Muscle layer of duodenum (tissue), 2 donors: Measurements from ENCODE around the gene VIM.

Experiments used
- H3K27ac ChIP-seq: one replicate; pipeline ENCODE4 v1.7.0; 2013; ENCODE audit warnings: mild to moderate bottlenecking, low read length
- H3K27me3 ChIP-seq: one replicate; pipeline ENCODE4 v1.7.0; 2013; ENCODE audit warnings: low read depth, mild to moderate bottlenecking, control low read depth, low read length
- H3K36me3 ChIP-seq, 2 donors: one replicate each; pipeline ENCODE4 v1.7.0; 2013; ENCODE audit warnings: low read length in 2 of 2, control low read depth in 1 of 2, mild to moderate bottlenecking in 1 of 2; ENCODE audit not compliant: insufficient read depth in 2 of 2, control insufficient read depth in 1 of 2
- H3K4me1 ChIP-seq, 2 donors: one replicate each; pipeline ENCODE4 v1.7.0; 2013; ENCODE audit warnings: low read length in 2 of 2, mild to moderate bottlenecking in 2 of 2, control low read depth in 1 of 2, moderate library complexity in 1 of 2; ENCODE audit not compliant: insufficient read depth in 2 of 2, control insufficient read depth in 1 of 2
- H3K4me3 ChIP-seq, 2 donors: one replicate each; pipeline ENCODE4 v1.7.0; 2013; ENCODE audit warnings: low read length in 2 of 2, low read depth in 1 of 2, mild to moderate bottlenecking in 1 of 2
- H3K9me3 ChIP-seq, 2 donors: one replicate each; pipeline ENCODE4 v1.7.0; 2013; ENCODE audit warnings: low read length in 2 of 2, control low read depth in 1 of 2, mild to moderate bottlenecking in 1 of 2; ENCODE audit not compliant: control insufficient read depth in 1 of 2
- donor health status: healthy.

The VIM gene

GRCh38 chr10:17222329-17222728 lies 5.7 kb upstream of the VIM start:
- Histone ChIP-seq H3K9me3 (no peaks in the 10 kb centered on the region), H3K27ac (no peak overlapping the region), H3K27me3 (no peaks in the 10 kb centered on the region), H3K36me3 (peaks cover 0 to 4% of the 10 kb centered on the region in 2 donors), H3K4me1 (peaks cover 6 to 7% of the 10 kb centered on the region in 2 donors), H3K4me3 (no peak overlapping the region)

- Histone ChIP-seq H3K36me3 (peaks cover 0 to 24% of the 10 kb centered on the region in 2 donors), H3K27ac (no peak overlapping the region), H3K4me1 (peaks cover 6 to 7% of the 10 kb centered on the region in 2 donors), H3K4me3 (no peak overlapping the region), H3K27me3 (no peaks in the 10 kb centered on the region), H3K9me3 (no peaks in the 10 kb centered on the region)
These were observed 2.2 kb upstream of the VIM start for GRCh38 chr10:17225808-17226207.

- Histone ChIP-seq H3K36me3 (peaks cover 11 to 31% of the 10 kb centered on the region in 2 donors), H3K4me3 (peak overlapping the region; percentile 66 to 98), H3K27ac (peak overlapping the region; percentile 95), H3K9me3 (no peaks in the 10 kb centered on the region), H3K4me1 (peaks cover 6 to 10% of the 10 kb centered on the region in 2 donors), H3K27me3 (no peaks in the 10 kb centered on the region)
These were observed 1.1 kb upstream of the VIM start for GRCh38 chr10:17226891-17227303.

DNA sequence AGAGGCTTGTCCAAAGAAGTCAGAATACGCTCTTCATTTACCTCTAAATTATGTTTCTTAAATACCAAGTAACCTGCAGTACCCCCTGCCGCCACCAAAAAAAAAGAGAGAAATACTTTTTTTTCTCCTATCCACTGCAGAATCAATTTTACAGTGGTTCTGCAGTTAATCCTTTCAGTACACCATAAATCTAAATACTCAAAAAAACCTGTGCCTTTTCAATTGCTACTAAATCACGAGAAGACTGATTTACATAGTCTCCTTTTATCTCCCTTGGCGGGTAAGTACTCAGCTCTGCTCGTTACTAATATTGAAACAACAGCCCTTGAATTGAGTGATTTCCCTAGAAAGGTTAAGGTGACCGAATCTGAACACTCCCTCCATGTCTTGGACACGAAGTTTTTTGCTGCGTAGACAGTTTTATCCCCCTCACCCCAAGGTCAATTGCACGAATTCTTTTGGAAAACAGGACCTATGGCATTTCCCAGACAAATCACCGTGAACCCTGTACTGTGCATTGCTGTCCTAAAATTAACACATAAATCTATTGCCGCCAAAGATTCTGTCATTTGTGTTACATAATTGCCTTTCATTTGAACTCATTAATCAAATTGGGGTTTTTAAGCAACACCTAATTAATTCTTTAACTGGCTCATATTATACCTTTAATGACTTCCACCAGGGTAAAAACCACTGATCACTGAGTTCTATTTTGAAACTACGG lies 512 bp upstream of the VIM start:
- Histone ChIP-seq H3K27me3 (no peaks in the 10 kb centered on the region), H3K36me3 (peaks cover 17 to 38% of the 10 kb centered on the region in 2 donors), H3K4me3 (peak overlapping the region; percentile 66 to 98), H3K4me1 (peaks cover 6 to 14% of the 10 kb centered on the region in 2 donors), H3K9me3 (no peaks in the 10 kb centered on the region), H3K27ac (peak overlapping the region; percentile 95)

DNA sequence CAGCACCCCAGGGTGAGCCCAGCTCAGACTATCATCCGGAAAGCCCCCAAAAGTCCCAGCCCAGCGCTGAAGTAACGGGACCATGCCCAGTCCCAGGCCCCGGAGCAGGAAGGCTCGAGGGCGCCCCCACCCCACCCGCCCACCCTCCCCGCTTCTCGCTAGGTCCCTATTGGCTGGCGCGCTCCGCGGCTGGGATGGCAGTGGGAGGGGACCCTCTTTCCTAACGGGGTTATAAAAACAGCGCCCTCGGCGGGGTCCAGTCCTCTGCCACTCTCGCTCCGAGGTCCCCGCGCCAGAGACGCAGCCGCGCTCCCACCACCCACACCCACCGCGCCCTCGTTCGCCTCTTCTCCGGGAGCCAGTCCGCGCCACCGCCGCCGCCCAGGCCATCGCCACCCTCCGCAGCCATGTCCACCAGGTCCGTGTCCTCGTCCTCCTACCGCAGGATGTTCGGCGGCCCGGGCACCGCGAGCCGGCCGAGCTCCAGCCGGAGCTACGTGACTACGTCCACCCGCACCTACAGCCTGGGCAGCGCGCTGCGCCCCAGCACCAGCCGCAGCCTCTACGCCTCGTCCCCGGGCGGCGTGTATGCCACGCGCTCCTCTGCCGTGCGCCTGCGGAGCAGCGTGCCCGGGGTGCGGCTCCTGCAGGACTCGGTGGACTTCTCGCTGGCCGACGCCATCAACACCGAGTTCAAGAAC lies 1.1 kb downstream of the VIM start:
- Histone ChIP-seq H3K36me3 (peaks cover 28 to 52% of the 10 kb centered on the region in 2 donors), H3K4me1 (peaks cover 6 to 25% of the 10 kb centered on the region in 2 donors), H3K9me3 (no peaks in the 10 kb centered on the region), H3K27me3 (no peaks in the 10 kb centered on the region), H3K27ac (peak overlapping the region; percentile 96), H3K4me3 (peak overlapping the region; percentile 95 to 98)

DNA sequence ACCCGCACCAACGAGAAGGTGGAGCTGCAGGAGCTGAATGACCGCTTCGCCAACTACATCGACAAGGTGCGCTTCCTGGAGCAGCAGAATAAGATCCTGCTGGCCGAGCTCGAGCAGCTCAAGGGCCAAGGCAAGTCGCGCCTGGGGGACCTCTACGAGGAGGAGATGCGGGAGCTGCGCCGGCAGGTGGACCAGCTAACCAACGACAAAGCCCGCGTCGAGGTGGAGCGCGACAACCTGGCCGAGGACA lies 1.6 kb downstream of the VIM start:
- peaks cover 6 to 30% of the 10 kb centered on the region in 2 donors for H3K4me1 ChIP-seq
- H3K27me3 ChIP-seq, result no peaks in the 10 kb centered on the region
- H3K9me3 ChIP-seq, result no peaks in the 10 kb centered on the region
- H3K27ac ChIP-seq, result peak overlapping the region; percentile 96
- peak overlapping the region; percentile 95 to 98 for H3K4me3 ChIP-seq
- H3K36me3 ChIP-seq, result peaks cover 33 to 57% of the 10 kb centered on the region in 2 donors

DNA sequence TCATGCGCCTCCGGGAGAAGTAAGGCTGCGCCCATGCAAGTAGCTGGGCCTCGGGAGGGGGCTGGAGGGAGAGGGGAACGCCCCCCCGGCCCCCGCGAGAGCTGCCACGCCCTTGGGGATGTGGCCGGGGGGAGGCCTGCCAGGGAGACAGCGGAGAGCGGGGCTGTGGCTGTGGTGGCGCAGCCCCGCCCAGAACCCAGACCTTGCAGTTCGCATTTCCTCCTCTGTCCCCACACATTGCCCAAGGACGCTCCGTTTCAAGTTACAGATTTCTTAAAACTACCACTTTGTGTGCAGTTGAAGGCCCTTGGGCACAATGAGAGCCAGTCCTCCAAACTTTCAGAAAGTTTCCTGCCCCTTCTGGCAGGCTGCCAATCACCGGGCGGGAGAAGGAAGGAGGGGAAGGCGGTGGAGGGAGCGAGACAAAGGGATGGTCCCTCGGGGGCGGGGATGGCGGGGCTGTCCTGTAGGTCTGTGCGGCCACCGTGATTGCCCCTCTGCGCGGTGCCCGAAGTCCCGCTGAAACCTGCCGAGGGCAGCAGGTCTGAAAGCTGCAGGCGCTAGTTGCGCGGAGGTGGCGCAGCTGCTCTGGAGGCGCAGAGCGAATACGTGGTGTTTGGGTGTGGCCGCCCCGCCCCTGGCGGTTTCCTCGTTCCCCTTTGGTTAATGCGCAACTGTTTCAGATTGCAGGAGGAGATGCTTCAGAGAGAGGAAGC lies 2.1 kb downstream of the VIM start:
- peaks cover 37 to 61% of the 10 kb centered on the region in 2 donors for H3K36me3 ChIP-seq
- H3K4me1 ChIP-seq, result peaks cover 6 to 32% of the 10 kb centered on the region in 2 donors
- peak overlapping the region; percentile 96 for H3K27ac ChIP-seq
- no peaks in the 10 kb centered on the region for H3K27me3 ChIP-seq
- H3K4me3 ChIP-seq, result peak overlapping the region; percentile 95 to 98
- no peaks in the 10 kb centered on the region for H3K9me3 ChIP-seq

DNA sequence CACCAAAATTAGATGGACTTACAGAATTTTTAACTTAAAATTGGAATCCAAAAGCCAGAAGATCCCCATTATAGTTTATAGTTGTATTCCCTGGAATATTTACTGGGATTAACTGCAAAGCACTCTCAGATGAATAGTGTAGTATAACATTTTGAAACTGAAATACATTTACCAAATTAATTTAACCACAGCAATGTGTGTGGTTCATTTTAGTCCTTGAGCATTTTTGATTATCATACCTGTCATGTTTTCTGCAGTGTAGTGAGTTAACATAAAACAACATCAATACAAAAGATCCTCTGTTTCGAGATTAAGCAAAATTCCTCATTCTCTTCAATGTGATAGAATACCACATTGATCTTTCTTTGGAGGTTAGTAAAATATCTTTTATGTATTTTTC lies 3.7 kb downstream of the VIM start:
- peak overlapping the region; percentile 95 to 98 for H3K4me3 ChIP-seq
- peak overlapping the region; percentile 96 for H3K27ac ChIP-seq
- peaks cover 3 to 38% of the 10 kb centered on the region in 2 donors for H3K4me1 ChIP-seq
- H3K9me3 ChIP-seq, result no peaks in the 10 kb centered on the region
- no peaks in the 10 kb centered on the region for H3K27me3 ChIP-seq
- peaks cover 54 to 78% of the 10 kb centered on the region in 2 donors for H3K36me3 ChIP-seq

- no peaks in the 10 kb centered on the region for H3K27me3 ChIP-seq
- H3K4me1 ChIP-seq, result peaks cover 0 to 41% of the 10 kb centered on the region in 2 donors
- H3K36me3 ChIP-seq, result peaks cover 56 to 84% of the 10 kb centered on the region in 2 donors
- H3K4me3 ChIP-seq, result peak overlapping the region; percentile 95 to 98
- H3K27ac ChIP-seq, result peak overlapping the region; percentile 96
- no peaks in the 10 kb centered on the region for H3K9me3 ChIP-seq
These were observed 4.4 kb downstream of the VIM start for GRCh38 chr10:17232276-17232960.

DNA sequence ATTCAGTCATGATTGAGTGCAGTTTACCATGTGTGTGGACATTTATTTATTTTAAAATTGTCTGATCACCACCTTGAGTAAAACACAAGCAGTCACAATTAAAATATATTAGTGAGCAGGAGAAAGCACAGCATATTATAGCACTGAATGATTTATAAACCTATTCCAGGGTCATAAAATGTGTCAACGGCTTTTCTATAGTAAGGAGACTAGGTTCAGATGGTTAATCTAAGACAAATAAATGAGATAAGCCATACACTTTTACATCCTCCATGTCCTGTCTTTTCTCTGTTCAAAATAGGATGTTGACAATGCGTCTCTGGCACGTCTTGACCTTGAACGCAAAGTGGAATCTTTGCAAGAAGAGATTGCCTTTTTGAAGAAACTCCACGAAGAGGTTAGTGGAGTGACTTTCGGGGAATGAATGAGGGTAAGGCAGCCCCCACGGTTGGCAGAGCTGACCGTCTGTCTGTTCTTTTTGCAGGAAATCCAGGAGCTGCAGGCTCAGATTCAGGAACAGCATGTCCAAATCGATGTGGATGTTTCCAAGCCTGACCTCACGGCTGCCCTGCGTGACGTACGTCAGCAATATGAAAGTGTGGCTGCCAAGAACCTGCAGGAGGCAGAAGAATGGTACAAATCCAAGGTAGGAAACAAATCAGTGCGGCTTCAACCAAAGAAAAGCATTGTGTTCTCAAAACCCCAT lies 5.4 kb downstream of the VIM start:
- peaks cover 0 to 41% of the 10 kb centered on the region in 2 donors for H3K4me1 ChIP-seq
- H3K9me3 ChIP-seq, result no peaks in the 10 kb centered on the region
- H3K27ac ChIP-seq, result peak overlapping the region; percentile 62
- H3K36me3 ChIP-seq, result peaks cover 56 to 88% of the 10 kb centered on the region in 2 donors
- no peaks in the 10 kb centered on the region for H3K27me3 ChIP-seq
- H3K4me3 ChIP-seq, result peak overlapping the region; percentile 45 to 51
